ENCODE results near the gene LARGE1. TPM values are rescaled to one million over a fixed set of nuclear protein-coding genes. Genes with fewer than 3 reads are reported as not detected.

LARGE1 gene
- total RNA-seq, 2 donors from 2014 or later, result 29.5 to 42.1 TPM

DNA sequence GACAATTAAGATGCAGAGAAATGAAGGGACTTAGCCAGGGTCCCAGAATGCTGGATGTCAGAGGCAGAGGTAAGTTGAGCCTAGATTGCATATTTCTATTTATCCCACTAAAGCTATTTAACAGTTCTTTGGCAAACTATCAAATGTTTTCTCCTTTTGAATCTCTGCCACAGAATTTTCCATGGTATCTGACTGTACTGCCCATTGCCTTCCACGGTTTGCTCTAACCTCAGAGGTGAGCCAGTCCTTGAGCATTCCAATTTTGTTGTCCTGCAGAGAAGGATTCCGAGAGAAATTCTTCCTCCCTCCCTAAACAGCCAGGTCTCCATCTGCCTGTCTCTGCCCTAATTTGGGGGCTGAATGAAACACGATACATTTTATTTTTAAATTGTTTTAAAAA, 493.8 kb downstream of the LARGE1 start:
- H3K27ac ChIP-seq, result no peak overlapping the region
- no peak for DNase-seq (ENCODE audit: low spot score)
- no peak for ATAC-seq (ENCODE audit: insufficient number of reproducible peaks, low FRiP score, low read depth)
- peaks cover 7% of the 10 kb centered on the region for H3K36me3 ChIP-seq
- no peaks in the 10 kb centered on the region for H3K27me3 ChIP-seq (replicated peaks; ENCODE audit: insufficient read depth)
- no peak overlapping the region for H3K4me3 ChIP-seq
- TF ChIP-seq, protein P1, sequence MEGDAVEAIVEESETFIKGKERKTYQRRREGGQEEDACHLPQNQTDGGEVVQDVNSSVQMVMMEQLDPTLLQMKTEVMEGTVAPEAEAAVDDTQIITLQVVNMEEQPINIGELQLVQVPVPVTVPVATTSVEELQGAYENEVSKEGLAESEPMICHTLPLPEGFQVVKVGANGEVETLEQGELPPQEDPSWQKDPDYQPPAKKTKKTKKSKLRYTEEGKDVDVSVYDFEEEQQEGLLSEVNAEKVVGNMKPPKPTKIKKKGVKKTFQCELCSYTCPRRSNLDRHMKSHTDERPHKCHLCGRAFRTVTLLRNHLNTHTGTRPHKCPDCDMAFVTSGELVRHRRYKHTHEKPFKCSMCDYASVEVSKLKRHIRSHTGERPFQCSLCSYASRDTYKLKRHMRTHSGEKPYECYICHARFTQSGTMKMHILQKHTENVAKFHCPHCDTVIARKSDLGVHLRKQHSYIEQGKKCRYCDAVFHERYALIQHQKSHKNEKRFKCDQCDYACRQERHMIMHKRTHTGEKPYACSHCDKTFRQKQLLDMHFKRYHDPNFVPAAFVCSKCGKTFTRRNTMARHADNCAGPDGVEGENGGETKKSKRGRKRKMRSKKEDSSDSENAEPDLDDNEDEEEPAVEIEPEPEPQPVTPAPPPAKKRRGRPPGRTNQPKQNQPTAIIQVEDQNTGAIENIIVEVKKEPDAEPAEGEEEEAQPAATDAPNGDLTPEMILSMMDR (IDR thresholded peaks at IDR 0.05), result no peak
- peaks cover 0 to 13% of the 10 kb centered on the region in 2 donors for H3K4me1 ChIP-seq (ENCODE audit: control insufficient read depth in 1 of 2, low read depth in 2 of 2)
- no peaks in the 10 kb centered on the region for H3K9me3 ChIP-seq

DNA sequence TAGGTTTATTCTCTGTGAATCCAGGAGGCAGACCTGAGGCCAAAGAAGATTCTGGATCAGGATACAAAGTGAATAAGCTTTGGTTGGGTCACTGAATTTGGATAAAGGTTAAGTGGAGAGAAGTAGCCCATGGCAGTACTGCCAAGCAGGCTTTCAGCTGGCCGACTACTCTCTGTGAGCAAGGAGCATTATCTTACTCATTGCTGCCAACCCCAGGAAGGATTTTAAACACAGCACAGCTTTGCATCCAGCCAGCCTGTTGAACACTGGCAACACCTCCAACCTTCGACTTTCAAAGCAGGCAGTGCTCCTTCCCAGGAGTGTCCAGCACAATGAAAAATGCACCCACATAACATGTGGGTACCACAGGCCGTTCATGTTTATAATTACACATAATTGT, 498.4 kb downstream of the LARGE1 start:
- H3K27ac ChIP-seq, result no peak overlapping the region
- H3K4me1 ChIP-seq (ENCODE audit: control insufficient read depth in 1 of 2, low read depth in 2 of 2), result no peaks in the 10 kb centered on the region
- no peaks in the 10 kb centered on the region for H3K9me3 ChIP-seq
- no peak overlapping the region for H3K4me3 ChIP-seq
- DNase-seq (ENCODE audit: low spot score), result no peak
- no peaks in the 10 kb centered on the region for H3K36me3 ChIP-seq
- H3K27me3 ChIP-seq (replicated peaks; ENCODE audit: insufficient read depth), result no peaks in the 10 kb centered on the region
- ATAC-seq (ENCODE audit: insufficient number of reproducible peaks, low FRiP score, low read depth), result no peak
- TF ChIP-seq, protein P1 (IDR thresholded peaks at IDR 0.05), result no peak

DNA sequence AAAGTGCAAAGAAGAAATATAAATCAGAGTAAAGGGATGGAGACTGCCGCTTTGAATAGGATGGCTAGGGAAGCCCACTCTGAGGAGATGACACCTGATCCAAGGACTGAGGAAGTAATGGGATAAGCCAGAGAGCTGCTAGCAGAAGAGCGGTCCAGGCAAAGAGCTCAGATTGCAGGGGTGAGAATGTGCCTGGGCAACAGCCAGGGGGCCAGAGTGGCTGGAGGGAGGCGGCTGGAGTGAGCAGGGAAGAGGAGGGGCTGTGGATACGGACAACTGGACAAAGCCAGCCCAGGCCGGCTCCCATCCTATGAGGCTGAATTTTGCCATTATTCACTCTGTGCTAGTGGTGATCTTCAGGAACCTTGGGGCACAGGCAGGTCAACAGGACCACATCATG, 501.8 kb downstream of the LARGE1 start:
- no peak for ATAC-seq (ENCODE audit: insufficient number of reproducible peaks, low FRiP score, low read depth)
- TF ChIP-seq, protein P1 (IDR thresholded peaks at IDR 0.05), result no peak

DNA sequence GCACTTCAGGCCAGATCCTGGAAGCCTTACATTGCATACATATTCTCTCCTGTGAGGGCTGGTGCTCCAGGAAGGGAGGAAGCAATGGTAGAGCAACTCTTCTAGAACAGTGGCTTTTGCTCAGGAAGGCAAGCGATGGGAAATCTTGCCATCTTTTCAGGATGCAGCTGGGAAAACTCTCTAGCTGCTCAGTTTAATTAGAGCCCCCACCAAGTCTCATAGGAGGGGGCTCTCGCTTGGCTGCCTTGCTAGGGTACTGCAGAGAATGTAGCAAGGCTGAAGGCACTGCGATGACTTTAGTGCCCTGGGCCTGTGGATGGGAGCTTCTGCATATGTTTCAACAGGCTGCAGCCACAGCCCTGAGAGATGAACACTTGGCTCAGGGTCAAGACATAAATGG, 504.9 kb downstream of the LARGE1 start:
- no peak for ATAC-seq (ENCODE audit: insufficient number of reproducible peaks, low FRiP score, low read depth)
- Histone ChIP-seq H3K27me3 (replicated peaks; ENCODE audit: insufficient read depth) (no peaks in the 10 kb centered on the region), H3K36me3 (no peaks in the 10 kb centered on the region), H3K4me3 (no peak overlapping the region), H3K9me3 (no peaks in the 10 kb centered on the region), H3K4me1 (ENCODE audit: control insufficient read depth in 1 of 2, low read depth in 2 of 2) (no peaks in the 10 kb centered on the region), H3K27ac (no peak overlapping the region)
- TF ChIP-seq, protein P1 (IDR thresholded peaks at IDR 0.05), result no peak
- no peak for DNase-seq (ENCODE audit: low spot score)

More for the DNA sequence above, 501.8 kb downstream of the LARGE1 start:
- no peak for DNase-seq (ENCODE audit: low spot score)
- H3K4me1 ChIP-seq (ENCODE audit: control insufficient read depth in 1 of 2, low read depth in 2 of 2), result no peaks in the 10 kb centered on the region
- no peak overlapping the region for H3K27ac ChIP-seq
- no peak overlapping the region for H3K4me3 ChIP-seq
- no peaks in the 10 kb centered on the region for H3K36me3 ChIP-seq
- no peaks in the 10 kb centered on the region for H3K27me3 ChIP-seq (replicated peaks; ENCODE audit: insufficient read depth)
- H3K9me3 ChIP-seq, result no peaks in the 10 kb centered on the region

DNA sequence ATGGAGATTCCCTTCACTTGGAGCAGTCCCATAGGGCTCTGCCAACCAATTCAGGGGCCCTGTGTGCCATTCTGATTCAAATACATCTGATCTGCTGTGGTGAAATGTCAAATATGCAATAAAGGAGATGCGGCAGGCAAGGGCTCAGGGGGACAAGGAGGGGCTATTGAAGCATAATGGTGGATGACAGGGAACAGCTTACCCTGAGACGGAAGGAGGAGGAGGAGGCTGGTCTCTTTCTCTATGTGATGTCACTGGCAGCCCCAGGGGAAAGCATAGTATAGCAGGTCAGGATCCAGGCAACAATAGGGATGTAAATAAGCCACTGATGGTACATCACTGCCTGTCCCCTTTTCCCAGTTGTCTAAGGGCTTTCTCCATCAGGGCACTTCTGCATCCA, 511.2 kb downstream of the LARGE1 start:
- DNase-seq (ENCODE audit: low spot score), result no peak
- TF ChIP-seq, protein P1 (IDR thresholded peaks at IDR 0.05), result no peak

More for the DNA sequence above, 511.2 kb downstream of the LARGE1 start:
- Histone ChIP-seq H3K4me3 (no peak overlapping the region), H3K27me3 (replicated peaks; ENCODE audit: insufficient read depth) (no peaks in the 10 kb centered on the region), H3K9me3 (no peaks in the 10 kb centered on the region), H3K27ac (no peak overlapping the region), H3K36me3 (no peaks in the 10 kb centered on the region), H3K4me1 (ENCODE audit: control insufficient read depth in 1 of 2, low read depth in 2 of 2) (no peaks in the 10 kb centered on the region)
- no peak for ATAC-seq (ENCODE audit: insufficient number of reproducible peaks, low FRiP score, low read depth)
